GM12878 (cell line): Measurements from ENCODE around the gene ANKRD31. TPM values are rescaled to one million over a fixed set of nuclear protein-coding genes. Genes with fewer than 3 reads are reported as not detected.
A peak's percentile ranks its signal among the peaks of the same experiment; 100 is the strongest.

Experiments
- BMI1 ChIP-seq: fragments of 450-650 bp; IDR thresholded peaks from 2 replicates; pipeline ENCODE4 v1.6.1; 2016; ENCODE audit warnings: mild to moderate bottlenecking, moderate library complexity, borderline replicate concordance
- NFXL1 ChIP-seq: fragments of 450-650 bp; IDR thresholded peaks from 2 replicates; pipeline ENCODE4 v1.6.1; 2017; ENCODE audit warnings: antibody characterized with exemption, mild to moderate bottlenecking, borderline replicate concordance
- RB1 ChIP-seq: fragments of 450-650 bp; formaldehyde crosslinking; IDR thresholded peaks from 2 replicates; pipeline ENCODE4 v1.6.1; 2017; ENCODE audit warnings: mild to moderate bottlenecking, borderline replicate concordance
- SRF ChIP-seq, 2 experiments: IDR thresholded peaks; 2 replicates each; pipeline ENCODE4 v1.6.1; 2011; ENCODE audit warnings: low read depth in 2 of 2, low read length in 2 of 2, mild to moderate bottlenecking in 1 of 2, moderate library complexity in 1 of 2
- SUZ12 ChIP-seq: fragments of 200-600 bp; sonication (generic); IDR thresholded peaks from one replicate; pipeline ENCODE4 v1.6.1; 2018; ENCODE audit warnings: antibody characterized with exemption, mild to moderate bottlenecking; ENCODE audit not compliant: unreplicated experiment
- ZNF274 ChIP-seq: IDR thresholded peaks from one replicate; pipeline ENCODE4 v1.8.0; 2011; ENCODE audit not compliant: insufficient read length, insufficient read depth
- polyA plus RNA-seq, 11 experiments: library from polyadenylated mRNA; depleted of rRNA in 4 of 11; unstranded in 6 of 11; stranded (reverse) in 5 of 11; fragments of >200 nt; fragmentation: Nextera tagmentation in 4 of 11; fragmentation: Illumina TruSeq in 1 of 11; extraction: Ambion mirVana in 4 of 11; extraction: Trizol in 1 of 11; gene quantifications; 1 replicate in 1 of 11; 2 replicates in 10 of 11; pipeline versions ENCODE4 v1.2.1 to v1.2.3, GENCODE V29; 2011 to 2016; ENCODE audit warnings: inconsistent platforms in 2 of 11, missing spikeins in 2 of 11, low read depth in 1 of 11
- total RNA-seq, 4 experiments: library from RNA; depleted of rRNA in 3 of 4; stranded (reverse); fragments of >200 nt in 3 of 4; fragmentation: Illumina TruSeq in 1 of 4; extraction: Trizol in 1 of 4; gene quantifications; 2 replicates each; pipeline versions ENCODE4 v1.2.1 to v1.2.3, GENCODE V29; 2013 to 2021
- TF ChIP-seq, protein P1 (sequence below): IDR thresholded peaks from 2 replicates; pipeline ENCODE4 v1.6.1; 2012; ENCODE audit warnings: improper control_type of control experiment, low read depth, low read length; ENCODE audit not compliant: insufficient replicate concordance
- TF ChIP-seq, protein P2 (sequence below): IDR thresholded peaks from 2 replicates; pipeline ENCODE4 v1.6.1; 2012; ENCODE audit warnings: mild to moderate bottlenecking, low read depth, low read length
- TF ChIP-seq, protein P3 (sequence below): fragments of 450-650 bp; formaldehyde crosslinking; IDR thresholded peaks from 2 replicates; pipeline ENCODE4 v1.5.0; 2022; ENCODE audit warnings: mild to moderate bottlenecking, missing genetic modification characterization
- TF ChIP-seq, protein P4 (sequence below): fragments of 450-650 bp; IDR thresholded peaks from 2 replicates; pipeline ENCODE4 v1.6.1; 2017; ENCODE audit warnings: low read depth, mild to moderate bottlenecking, moderate library complexity
- TF ChIP-seq, protein P5 (sequence below): IDR thresholded peaks from 2 replicates; pipeline ENCODE4 v1.6.1; 2012; ENCODE audit warnings: low read depth, low read length, improper control_type of control experiment

ANKRD31 gene
- total and polyA plus RNA-seq, 10 of the 15 experiments (the other 5 are each of a cell fraction or from before 2014, with no cell fraction given), result under 0.01 to 0.10 (median 0.04) TPM; not detected in 3

DNA sequence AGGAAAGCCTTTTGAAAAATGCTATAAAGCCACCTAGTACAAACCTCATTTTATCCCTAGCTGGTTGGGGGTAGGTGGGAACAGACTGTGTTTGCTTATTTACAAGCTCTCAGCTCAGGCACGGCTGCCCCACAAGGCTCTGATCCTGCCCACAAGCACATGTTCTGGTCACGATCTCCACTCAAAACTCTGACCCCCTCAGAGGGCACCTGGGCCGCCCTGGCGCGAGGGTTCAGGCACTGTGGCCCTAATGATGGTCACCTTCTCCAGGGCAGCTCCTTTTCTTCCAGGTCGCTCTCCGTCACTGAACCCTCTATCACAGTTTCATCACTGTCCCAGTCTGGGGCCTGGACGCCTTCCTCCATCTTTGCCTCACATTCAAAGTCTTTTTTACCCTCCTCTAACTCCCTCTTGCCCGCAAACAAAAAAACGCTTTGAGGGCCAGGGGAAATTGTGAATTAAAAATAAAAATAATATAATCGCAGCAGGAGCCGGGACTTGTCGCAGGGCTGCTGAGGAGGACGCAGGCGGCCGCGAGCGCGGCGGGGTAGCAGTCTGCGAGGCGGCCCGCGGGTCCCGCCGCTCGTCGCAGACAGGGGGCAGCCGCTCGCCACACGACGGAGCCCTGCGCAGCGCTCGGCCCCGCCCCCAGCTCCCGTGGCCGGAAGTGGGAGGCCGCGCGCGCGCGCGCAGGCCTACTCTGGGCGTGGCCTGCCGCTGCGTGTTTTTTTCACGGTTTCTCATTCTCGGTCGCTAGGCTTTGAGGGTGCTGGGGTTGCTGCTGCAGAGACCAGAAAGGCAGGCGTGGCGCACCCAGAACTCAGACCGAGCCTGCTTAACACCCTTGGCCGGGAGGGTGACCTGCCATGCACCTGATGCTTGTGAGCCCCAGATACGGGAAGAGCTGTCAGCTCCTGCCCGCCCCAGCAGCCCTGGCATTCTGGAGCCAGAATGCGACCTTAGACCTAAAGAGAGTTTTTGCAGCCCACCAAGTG lies at the start of gene ANKRD31 (continued):
- TF ChIP-seq, protein P1, sequence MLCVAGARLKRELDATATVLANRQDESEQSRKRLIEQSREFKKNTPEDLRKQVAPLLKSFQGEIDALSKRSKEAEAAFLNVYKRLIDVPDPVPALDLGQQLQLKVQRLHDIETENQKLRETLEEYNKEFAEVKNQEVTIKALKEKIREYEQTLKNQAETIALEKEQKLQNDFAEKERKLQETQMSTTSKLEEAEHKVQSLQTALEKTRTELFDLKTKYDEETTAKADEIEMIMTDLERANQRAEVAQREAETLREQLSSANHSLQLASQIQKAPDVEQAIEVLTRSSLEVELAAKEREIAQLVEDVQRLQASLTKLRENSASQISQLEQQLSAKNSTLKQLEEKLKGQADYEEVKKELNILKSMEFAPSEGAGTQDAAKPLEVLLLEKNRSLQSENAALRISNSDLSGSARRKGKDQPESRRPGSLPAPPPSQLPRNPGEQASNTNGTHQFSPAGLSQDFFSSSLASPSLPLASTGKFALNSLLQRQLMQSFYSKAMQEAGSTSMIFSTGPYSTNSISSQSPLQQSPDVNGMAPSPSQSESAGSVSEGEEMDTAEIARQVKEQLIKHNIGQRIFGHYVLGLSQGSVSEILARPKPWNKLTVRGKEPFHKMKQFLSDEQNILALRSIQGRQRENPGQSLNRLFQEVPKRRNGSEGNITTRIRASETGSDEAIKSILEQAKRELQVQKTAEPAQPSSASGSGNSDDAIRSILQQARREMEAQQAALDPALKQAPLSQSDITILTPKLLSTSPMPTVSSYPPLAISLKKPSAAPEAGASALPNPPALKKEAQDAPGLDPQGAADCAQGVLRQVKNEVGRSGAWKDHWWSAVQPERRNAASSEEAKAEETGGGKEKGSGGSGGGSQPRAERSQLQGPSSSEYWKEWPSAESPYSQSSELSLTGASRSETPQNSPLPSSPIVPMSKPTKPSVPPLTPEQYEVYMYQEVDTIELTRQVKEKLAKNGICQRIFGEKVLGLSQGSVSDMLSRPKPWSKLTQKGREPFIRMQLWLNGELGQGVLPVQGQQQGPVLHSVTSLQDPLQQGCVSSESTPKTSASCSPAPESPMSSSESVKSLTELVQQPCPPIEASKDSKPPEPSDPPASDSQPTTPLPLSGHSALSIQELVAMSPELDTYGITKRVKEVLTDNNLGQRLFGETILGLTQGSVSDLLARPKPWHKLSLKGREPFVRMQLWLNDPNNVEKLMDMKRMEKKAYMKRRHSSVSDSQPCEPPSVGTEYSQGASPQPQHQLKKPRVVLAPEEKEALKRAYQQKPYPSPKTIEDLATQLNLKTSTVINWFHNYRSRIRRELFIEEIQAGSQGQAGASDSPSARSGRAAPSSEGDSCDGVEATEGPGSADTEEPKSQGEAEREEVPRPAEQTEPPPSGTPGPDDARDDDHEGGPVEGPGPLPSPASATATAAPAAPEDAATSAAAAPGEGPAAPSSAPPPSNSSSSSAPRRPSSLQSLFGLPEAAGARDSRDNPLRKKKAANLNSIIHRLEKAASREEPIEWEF, result no peak
- TF ChIP-seq, protein P2, sequence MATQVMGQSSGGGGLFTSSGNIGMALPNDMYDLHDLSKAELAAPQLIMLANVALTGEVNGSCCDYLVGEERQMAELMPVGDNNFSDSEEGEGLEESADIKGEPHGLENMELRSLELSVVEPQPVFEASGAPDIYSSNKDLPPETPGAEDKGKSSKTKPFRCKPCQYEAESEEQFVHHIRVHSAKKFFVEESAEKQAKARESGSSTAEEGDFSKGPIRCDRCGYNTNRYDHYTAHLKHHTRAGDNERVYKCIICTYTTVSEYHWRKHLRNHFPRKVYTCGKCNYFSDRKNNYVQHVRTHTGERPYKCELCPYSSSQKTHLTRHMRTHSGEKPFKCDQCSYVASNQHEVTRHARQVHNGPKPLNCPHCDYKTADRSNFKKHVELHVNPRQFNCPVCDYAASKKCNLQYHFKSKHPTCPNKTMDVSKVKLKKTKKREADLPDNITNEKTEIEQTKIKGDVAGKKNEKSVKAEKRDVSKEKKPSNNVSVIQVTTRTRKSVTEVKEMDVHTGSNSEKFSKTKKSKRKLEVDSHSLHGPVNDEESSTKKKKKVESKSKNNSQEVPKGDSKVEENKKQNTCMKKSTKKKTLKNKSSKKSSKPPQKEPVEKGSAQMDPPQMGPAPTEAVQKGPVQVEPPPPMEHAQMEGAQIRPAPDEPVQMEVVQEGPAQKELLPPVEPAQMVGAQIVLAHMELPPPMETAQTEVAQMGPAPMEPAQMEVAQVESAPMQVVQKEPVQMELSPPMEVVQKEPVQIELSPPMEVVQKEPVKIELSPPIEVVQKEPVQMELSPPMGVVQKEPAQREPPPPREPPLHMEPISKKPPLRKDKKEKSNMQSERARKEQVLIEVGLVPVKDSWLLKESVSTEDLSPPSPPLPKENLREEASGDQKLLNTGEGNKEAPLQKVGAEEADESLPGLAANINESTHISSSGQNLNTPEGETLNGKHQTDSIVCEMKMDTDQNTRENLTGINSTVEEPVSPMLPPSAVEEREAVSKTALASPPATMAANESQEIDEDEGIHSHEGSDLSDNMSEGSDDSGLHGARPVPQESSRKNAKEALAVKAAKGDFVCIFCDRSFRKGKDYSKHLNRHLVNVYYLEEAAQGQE, result no peak
- TF ChIP-seq NFXL1 (no peak), ZNF274 (no peak), SUZ12 (no peak), RB1 (peak; percentile 94; the same call in 1 of the 2 replicates), BMI1 (no peak), SRF (IDR thresholded peaks at IDR 0.05; ENCODE audit: low read depth in 2 of 2, low read length in 2 of 2) (no peak)
- TF ChIP-seq, protein P3, sequence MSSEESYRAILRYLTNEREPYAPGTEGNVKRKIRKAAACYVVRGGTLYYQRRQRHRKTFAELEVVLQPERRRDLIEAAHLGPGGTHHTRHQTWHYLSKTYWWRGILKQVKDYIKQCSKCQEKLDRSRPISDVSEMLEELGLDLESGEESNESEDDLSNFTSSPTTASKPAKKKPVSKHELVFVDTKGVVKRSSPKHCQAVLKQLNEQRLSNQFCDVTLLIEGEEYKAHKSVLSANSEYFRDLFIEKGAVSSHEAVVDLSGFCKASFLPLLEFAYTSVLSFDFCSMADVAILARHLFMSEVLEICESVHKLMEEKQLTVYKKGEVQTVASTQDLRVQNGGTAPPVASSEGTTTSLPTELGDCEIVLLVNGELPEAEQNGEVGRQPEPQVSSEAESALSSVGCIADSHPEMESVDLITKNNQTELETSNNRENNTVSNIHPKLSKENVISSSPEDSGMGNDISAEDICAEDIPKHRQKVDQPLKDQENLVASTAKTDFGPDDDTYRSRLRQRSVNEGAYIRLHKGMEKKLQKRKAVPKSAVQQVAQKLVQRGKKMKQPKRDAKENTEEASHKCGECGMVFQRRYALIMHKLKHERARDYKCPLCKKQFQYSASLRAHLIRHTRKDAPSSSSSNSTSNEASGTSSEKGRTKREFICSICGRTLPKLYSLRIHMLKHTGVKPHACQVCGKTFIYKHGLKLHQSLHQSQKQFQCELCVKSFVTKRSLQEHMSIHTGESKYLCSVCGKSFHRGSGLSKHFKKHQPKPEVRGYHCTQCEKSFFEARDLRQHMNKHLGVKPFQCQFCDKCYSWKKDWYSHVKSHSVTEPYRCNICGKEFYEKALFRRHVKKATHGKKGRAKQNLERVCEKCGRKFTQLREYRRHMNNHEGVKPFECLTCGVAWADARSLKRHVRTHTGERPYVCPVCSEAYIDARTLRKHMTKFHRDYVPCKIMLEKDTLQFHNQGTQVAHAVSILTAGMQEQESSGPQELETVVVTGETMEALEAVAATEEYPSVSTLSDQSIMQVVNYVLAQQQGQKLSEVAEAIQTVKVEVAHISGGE (CRISPR knock-in tag), result no peak
- TF ChIP-seq, protein P4, sequence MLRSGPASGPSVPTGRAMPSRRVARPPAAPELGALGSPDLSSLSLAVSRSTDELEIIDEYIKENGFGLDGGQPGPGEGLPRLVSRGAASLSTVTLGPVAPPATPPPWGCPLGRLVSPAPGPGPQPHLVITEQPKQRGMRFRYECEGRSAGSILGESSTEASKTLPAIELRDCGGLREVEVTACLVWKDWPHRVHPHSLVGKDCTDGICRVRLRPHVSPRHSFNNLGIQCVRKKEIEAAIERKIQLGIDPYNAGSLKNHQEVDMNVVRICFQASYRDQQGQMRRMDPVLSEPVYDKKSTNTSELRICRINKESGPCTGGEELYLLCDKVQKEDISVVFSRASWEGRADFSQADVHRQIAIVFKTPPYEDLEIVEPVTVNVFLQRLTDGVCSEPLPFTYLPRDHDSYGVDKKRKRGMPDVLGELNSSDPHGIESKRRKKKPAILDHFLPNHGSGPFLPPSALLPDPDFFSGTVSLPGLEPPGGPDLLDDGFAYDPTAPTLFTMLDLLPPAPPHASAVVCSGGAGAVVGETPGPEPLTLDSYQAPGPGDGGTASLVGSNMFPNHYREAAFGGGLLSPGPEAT, result no peak
- TF ChIP-seq, protein P5, sequence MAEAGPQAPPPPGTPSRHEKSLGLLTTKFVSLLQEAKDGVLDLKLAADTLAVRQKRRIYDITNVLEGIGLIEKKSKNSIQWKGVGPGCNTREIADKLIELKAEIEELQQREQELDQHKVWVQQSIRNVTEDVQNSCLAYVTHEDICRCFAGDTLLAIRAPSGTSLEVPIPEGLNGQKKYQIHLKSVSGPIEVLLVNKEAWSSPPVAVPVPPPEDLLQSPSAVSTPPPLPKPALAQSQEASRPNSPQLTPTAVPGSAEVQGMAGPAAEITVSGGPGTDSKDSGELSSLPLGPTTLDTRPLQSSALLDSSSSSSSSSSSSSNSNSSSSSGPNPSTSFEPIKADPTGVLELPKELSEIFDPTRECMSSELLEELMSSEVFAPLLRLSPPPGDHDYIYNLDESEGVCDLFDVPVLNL, result no peak
